GM12873 (cell line): ENCODE data around the gene IQCK.

Experiments used
- TF ChIP-seq, protein P1 (sequence below): IDR thresholded peaks from 2 replicates; pipeline ENCODE4 v1.5.1; 2012; ENCODE audit warnings: low read depth, mild to moderate bottlenecking, moderate library complexity, low read length, control low read depth; ENCODE audit not compliant: insufficient read depth; ENCODE audit errors: missing control alignments

IQCK gene

DNA sequence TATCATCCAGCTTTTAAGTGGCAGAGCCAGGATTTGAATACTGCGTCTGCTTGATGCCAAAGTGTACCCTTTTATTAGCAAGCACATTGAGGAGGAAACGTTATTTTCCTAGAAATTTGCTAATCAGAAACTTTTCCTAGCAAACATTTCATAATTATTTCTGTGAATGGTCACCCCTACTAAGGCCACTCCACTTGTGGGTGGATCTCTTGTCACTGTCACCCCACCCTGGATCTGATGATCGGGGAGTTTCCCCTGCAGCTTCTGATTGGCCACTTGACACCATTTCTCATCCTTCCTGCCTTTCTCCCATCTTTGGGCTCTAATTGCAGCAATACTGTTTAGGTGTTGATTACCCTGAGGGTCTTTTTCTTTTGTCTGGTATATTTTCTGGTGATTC is 130.7 kb downstream of the IQCK start:
- TF ChIP-seq, protein P1, sequence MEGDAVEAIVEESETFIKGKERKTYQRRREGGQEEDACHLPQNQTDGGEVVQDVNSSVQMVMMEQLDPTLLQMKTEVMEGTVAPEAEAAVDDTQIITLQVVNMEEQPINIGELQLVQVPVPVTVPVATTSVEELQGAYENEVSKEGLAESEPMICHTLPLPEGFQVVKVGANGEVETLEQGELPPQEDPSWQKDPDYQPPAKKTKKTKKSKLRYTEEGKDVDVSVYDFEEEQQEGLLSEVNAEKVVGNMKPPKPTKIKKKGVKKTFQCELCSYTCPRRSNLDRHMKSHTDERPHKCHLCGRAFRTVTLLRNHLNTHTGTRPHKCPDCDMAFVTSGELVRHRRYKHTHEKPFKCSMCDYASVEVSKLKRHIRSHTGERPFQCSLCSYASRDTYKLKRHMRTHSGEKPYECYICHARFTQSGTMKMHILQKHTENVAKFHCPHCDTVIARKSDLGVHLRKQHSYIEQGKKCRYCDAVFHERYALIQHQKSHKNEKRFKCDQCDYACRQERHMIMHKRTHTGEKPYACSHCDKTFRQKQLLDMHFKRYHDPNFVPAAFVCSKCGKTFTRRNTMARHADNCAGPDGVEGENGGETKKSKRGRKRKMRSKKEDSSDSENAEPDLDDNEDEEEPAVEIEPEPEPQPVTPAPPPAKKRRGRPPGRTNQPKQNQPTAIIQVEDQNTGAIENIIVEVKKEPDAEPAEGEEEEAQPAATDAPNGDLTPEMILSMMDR = no peak

DNA sequence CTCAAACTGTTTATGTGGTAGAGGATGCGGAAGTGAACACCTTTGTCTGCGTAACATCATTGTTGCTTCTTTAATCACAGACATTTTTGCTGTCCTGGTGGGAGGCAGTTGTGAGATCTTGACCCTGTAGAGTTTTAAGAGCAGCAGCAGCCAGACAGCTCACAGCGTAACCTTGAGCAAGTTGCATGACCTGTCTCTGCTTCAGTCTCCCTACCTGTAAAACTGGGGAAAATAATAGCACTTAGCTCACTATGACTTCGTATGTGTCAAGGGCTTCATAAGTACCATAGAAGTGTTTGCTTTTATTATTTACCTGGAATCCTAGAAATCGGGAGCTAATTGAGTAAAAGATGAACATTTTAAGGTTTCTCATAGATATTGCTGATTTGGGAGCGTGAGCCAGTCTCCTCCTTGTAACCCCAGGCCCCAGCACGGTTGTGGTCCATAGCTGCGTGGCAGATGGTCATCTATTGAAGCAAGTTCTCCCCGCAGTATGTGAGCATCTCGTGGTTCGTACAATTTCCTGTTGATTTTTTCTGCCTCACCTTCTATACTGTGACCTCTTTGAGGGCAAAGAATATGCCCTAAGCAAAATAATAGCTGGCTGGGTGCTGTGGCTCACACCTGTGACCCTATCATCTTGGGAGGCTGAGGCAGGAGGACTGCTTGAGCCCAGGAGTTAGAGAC is 132.2 kb downstream of the IQCK start:
- TF ChIP-seq, protein P1 = no peak

DNA sequence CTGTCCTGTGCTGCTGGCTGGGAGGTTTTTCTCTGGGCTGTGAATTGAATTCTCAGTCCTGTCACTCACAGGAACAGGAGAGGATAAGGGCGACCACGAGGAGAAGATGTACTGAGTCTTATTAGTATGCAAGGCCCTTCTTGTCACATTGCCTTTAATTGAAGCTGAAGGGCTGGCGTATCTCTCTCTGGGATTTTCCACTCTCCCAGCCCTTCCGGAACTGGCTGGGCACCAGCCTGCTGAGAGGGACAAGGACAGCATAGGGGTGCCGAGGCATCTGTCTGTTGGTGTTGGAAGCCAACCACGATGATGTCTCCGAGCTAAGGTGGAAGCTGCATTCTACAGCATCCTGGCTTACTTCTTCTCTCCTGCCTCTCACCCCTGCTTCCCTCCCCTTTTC is 133.4 kb downstream of the IQCK start:
- TF ChIP-seq, protein P1 = no peak

DNA sequence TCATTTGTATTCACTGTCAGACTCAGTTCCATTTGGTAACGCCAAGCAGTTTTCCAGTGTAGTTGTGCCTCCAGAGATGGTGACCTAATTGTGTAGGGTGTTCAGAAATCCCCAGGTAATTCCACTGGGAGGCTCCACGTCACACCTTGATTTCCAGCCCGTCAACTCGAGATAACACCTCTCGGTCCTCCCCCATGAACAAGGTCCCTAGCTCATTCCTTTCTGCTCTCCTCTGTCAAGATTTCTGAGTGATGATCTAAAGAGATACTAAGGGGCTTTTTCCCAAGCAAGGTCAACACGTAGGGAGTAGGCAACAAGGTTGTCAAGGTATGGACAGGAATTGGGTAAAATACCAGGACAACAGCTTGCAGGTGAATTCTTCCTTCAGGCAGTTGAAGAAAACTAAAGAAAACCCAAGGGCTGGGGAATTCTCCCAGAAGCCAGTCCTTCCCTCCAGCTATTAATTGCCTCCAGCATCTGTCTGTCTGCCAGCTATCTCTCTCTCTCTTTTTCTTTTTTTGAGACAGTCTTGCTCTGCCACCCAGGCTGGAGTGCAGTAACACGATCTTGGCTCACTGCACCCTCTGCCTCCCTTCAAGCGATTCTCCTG is 135.2 kb downstream of the IQCK start:
- TF ChIP-seq, protein P1 = no peak

GRCh38 chr16:19853742-19854542 is 135.9 kb downstream of the IQCK start:
- TF ChIP-seq, protein P1 = no peak

- TF ChIP-seq, protein P1 = no peak
These were observed 136.4 kb downstream of the IQCK start for GRCh38 chr16:19854543-19854876.

DNA sequence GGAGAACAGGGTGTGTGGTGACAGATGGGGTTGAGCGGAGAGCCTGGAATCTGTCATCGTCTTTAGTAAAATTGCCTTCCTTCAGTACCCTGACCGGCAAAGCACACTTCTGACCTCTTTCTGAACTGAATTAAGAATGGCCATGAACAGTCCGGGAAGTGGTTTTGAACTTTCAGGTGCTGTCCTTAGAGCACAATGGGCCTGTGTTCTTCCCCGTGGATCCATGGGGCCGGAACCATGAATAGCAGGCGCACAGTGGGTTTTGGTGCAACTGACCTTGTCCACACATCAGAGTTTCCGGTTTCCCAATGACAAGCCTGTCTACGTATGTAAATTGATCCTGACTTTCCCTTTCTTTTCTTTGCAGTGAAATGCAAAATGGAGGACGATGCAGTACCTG is 138.0 kb downstream of the IQCK start:
- TF ChIP-seq, protein P1 = no peak
